ENCODE data around the gene ITSN1. TPM values are rescaled to one million over a fixed set of nuclear protein-coding genes. Genes with fewer than 3 reads are reported as not detected.

Gene ITSN1
- total and polyA plus RNA-seq, 4 donors: 11.2 to 46.0 (median 19.8) TPM

GRCh38 chr21:33641352-33642026 is 812 bp upstream of the ITSN1 start, which contains the start of gene CRYZL1:
Gene CRYZL1 (minus strand): TSS chr21:33641741. CDS start chr21:33631551, 10,190 bp downstream.
- Histone ChIP-seq H3K4me3 (peak within 1 kb of the TSS; percentile 93), H3K9ac (ENCODE audit: insufficient read depth in 1 of 2, low read length in 2 of 2) (peak within 1 kb of the TSS; percentile 88 to 92), H3K27ac (ENCODE audit: low read depth in 1 of 2, low read length in 1 of 2) (peak within 1 kb of the TSS; percentile 86 to 92), H3K36me3 (ENCODE audit: control insufficient read depth in 4 of 4, insufficient read depth in 4 of 4, low read length in 4 of 4) (peaks cover 0 to 3% (median 0%) of the 10 kb centered on the region in 4 donors), H3K9me3 (ENCODE audit: control insufficient read depth in 4 of 4, insufficient read depth in 3 of 4, low read length in 3 of 4) (no peaks in the 10 kb centered on the region), H3K4me1 (ENCODE audit: control insufficient read depth in 5 of 5, insufficient read depth in 5 of 5, low read length in 5 of 5) (peaks cover 0 to 26% (median 5%) of the 10 kb centered on the region in 5 donors), H3K27me3 (ENCODE audit: control insufficient read depth in 3 of 3, insufficient read depth in 3 of 3, low read length in 2 of 3) (no peaks in the 10 kb centered on the region)
- ATAC-seq (ENCODE audit: insufficient read depth, low FRiP score): peak; percentile 92
- TF ChIP-seq CTCF (IDR thresholded peaks at IDR 0.05; ENCODE audit: control extremely low read depth, extremely low read depth): no peak
- peak; percentile 100 for DNase-seq
- 0 to 1% methylated on average over 38 of the region's 38 CpGs for WGBS, 2 donors

GRCh38 chr21:33642896-33643657 is 776 bp downstream of the ITSN1 start:
- Histone ChIP-seq H3K27me3 (ENCODE audit: control insufficient read depth in 3 of 3, insufficient read depth in 3 of 3, low read length in 2 of 3) (no peaks in the 10 kb centered on the region), H3K9me3 (ENCODE audit: control insufficient read depth in 4 of 4, insufficient read depth in 3 of 4, low read length in 3 of 4) (no peaks in the 10 kb centered on the region), H3K4me3 (peak overlapping the region; percentile 93), H3K27ac (ENCODE audit: low read depth in 1 of 2, low read length in 1 of 2) (peak overlapping the region; percentile 76 to 86), H3K36me3 (ENCODE audit: control insufficient read depth in 4 of 4, insufficient read depth in 4 of 4, low read length in 4 of 4) (peaks cover 0 to 3% (median 0%) of the 10 kb centered on the region in 4 donors), H3K4me1 (ENCODE audit: control insufficient read depth in 5 of 5, insufficient read depth in 5 of 5, low read length in 5 of 5) (peaks cover 0 to 26% (median 5%) of the 10 kb centered on the region in 5 donors), H3K9ac (ENCODE audit: insufficient read depth in 1 of 2, low read length in 2 of 2) (peak overlapping the region; percentile 43 to 72)
- WGBS, 2 donors: 0 to 1% methylated on average over 60 to 78 of the region's 78 CpGs
- DNase-seq (peak in 2 of 3 donors; percentile 44 to 50), ATAC-seq (ENCODE audit: insufficient read depth, low FRiP score) (no peak)
- no peak for TF ChIP-seq CTCF (IDR thresholded peaks at IDR 0.05; ENCODE audit: control extremely low read depth, extremely low read depth)

- Histone ChIP-seq H3K27me3 (ENCODE audit: control insufficient read depth in 3 of 3, insufficient read depth in 3 of 3, low read length in 2 of 3) (no peaks in the 10 kb centered on the region), H3K4me1 (ENCODE audit: control insufficient read depth in 5 of 5, insufficient read depth in 5 of 5, low read length in 5 of 5) (peaks cover 0 to 26% (median 5%) of the 10 kb centered on the region in 5 donors), H3K9ac (ENCODE audit: insufficient read depth in 1 of 2, low read length in 2 of 2) (peak overlapping the region; percentile 43 to 72), H3K9me3 (ENCODE audit: control insufficient read depth in 4 of 4, insufficient read depth in 3 of 4, low read length in 3 of 4) (no peaks in the 10 kb centered on the region), H3K36me3 (ENCODE audit: control insufficient read depth in 4 of 4, insufficient read depth in 4 of 4, low read length in 4 of 4) (peaks cover 0 to 3% (median 0%) of the 10 kb centered on the region in 4 donors), H3K4me3 (peak overlapping the region; percentile 17), H3K27ac (ENCODE audit: low read depth in 1 of 2, low read length in 1 of 2) (peak overlapping the region; percentile 0 to 86)
- TF ChIP-seq CTCF (IDR thresholded peaks at IDR 0.05; ENCODE audit: control extremely low read depth, extremely low read depth): no peak
- ATAC-seq (ENCODE audit: insufficient read depth, low FRiP score) (no peak), DNase-seq (peak; percentile 22 to 68 (median 52))
- WGBS, 2 donors: 20 to 29% methylated on average over 7 of the region's 7 CpGs
Measured at GRCh38 chr21:33643658-33644311, 1.5 kb downstream of the ITSN1 start.

Measured in lung (tissue), 12 donors.